Measurements from ENCODE around the gene PHF2.
A peak's percentile ranks its signal among the peaks of the same experiment; 100 is the strongest.

Gene PHF2

GRCh38 chr9:93567271-93567959 lies 9.0 kb upstream of the PHF2 start:
- Histone ChIP-seq H3K18ac (ENCODE audit: low read length) (peak overlapping the region; percentile 77), H2BK5ac (ENCODE audit: low read depth, low read length, poor library complexity) (peak overlapping the region; percentile 68), H3K9me3 (ENCODE audit: insufficient read depth, low read depth, low read length) (no peaks in the 10 kb centered on the region), H2BK12ac (ENCODE audit: low read length) (no peak overlapping the region), H3K79me1 (ENCODE audit: low read length) (peaks cover 6% of the 10 kb centered on the region), H4K12ac (ENCODE audit: low read depth, low read length) (peak overlapping the region; percentile 90), H3K4me3 (ENCODE audit: low read depth, low read length) (peak overlapping the region; percentile 58), H2AK5ac (ENCODE audit: low read length) (peak overlapping the region; percentile 78), H3K14ac (ENCODE audit: low read length) (peak overlapping the region; percentile 88), H3K27me3 (ENCODE audit: insufficient read depth, low read length) (no peaks in the 10 kb centered on the region), H3K4ac (ENCODE audit: low read depth, low read length) (peak overlapping the region; percentile 66), H3K36me3 (ENCODE audit: control insufficient read depth in 1 of 2, insufficient read depth in 2 of 2, low read length in 2 of 2) (peaks cover 13 to 19% of the 10 kb centered on the region in 2 experiments), H4K91ac (ENCODE audit: low read depth, low read length) (peak overlapping the region; percentile 90), H3K4me2 (ENCODE audit: low read length) (peak overlapping the region; percentile 67), H3K79me2 (ENCODE audit: control insufficient read depth, insufficient read depth, low read length, poor library complexity) (peaks cover 3% of the 10 kb centered on the region), H2AFZ (ENCODE audit: insufficient read depth, low read length, poor library complexity) (peak overlapping the region; percentile 43), H4K8ac (ENCODE audit: low read depth, low read length) (peak overlapping the region; percentile 93), H3K23ac (ENCODE audit: low read length) (no peak overlapping the region), H3K9ac (ENCODE audit: low read length) (peak overlapping the region; percentile 89), H2BK120ac (ENCODE audit: insufficient read depth, low read length, poor library complexity) (peak overlapping the region; percentile 13), H3K4me1 (ENCODE audit: control insufficient read depth in 1 of 2, insufficient read depth in 2 of 2, low read length in 2 of 2) (peaks cover 6 to 7% of the 10 kb centered on the region in 2 experiments), H3K27ac (ENCODE audit: low read depth, low read length) (peak overlapping the region; percentile 48)
- WGBS (ENCODE audit: extremely low coverage, insufficient coverage, insufficient read length) = no CpG with 5 or more reads among the region's 15 CpGs
- peak; percentile 51 to 56 for DNase-seq

GRCh38 chr9:93568169-93568568 lies 8.2 kb upstream of the PHF2 start:
- H3K79me1 ChIP-seq (ENCODE audit: low read length) = peaks cover 6% of the 10 kb centered on the region
- WGBS (ENCODE audit: extremely low coverage, insufficient coverage, insufficient read length) = no CpG with 5 or more reads among the region's 5 CpGs
- H3K18ac ChIP-seq (ENCODE audit: low read length) = no peak overlapping the region

GRCh38 chr9:93569621-93570174 lies 6.7 kb upstream of the PHF2 start:
- Histone ChIP-seq H2AK5ac (ENCODE audit: low read length) (no peak overlapping the region), H3K14ac (ENCODE audit: low read length) (no peak overlapping the region), H3K9me3 (ENCODE audit: insufficient read depth, low read depth, low read length) (no peaks in the 10 kb centered on the region), H4K91ac (ENCODE audit: low read depth, low read length) (no peak overlapping the region), H3K18ac (ENCODE audit: low read length) (no peak overlapping the region), H2AFZ (ENCODE audit: insufficient read depth, low read length, poor library complexity) (no peak overlapping the region), H3K9ac (ENCODE audit: low read length) (no peak overlapping the region), H3K27me3 (ENCODE audit: insufficient read depth, low read length) (no peaks in the 10 kb centered on the region), H3K79me2 (ENCODE audit: control insufficient read depth, insufficient read depth, low read length, poor library complexity) (peaks cover 3% of the 10 kb centered on the region), H3K23ac (ENCODE audit: low read length) (no peak overlapping the region), H3K4ac (ENCODE audit: low read depth, low read length) (no peak overlapping the region), H4K12ac (ENCODE audit: low read depth, low read length) (no peak overlapping the region), H4K8ac (ENCODE audit: low read depth, low read length) (no peak overlapping the region), H2BK120ac (ENCODE audit: insufficient read depth, low read length, poor library complexity) (no peak overlapping the region), H3K4me1 (ENCODE audit: control insufficient read depth in 1 of 2, insufficient read depth in 2 of 2, low read length in 2 of 2) (peaks cover 6 to 7% of the 10 kb centered on the region in 2 experiments), H3K27ac (ENCODE audit: low read depth, low read length) (no peak overlapping the region), H3K4me3 (ENCODE audit: low read depth, low read length) (no peak overlapping the region), H2BK5ac (ENCODE audit: low read depth, low read length, poor library complexity) (no peak overlapping the region), H3K79me1 (ENCODE audit: low read length) (peaks cover 6% of the 10 kb centered on the region), H2BK12ac (ENCODE audit: low read length) (no peak overlapping the region), H3K36me3 (ENCODE audit: control insufficient read depth in 1 of 2, insufficient read depth in 2 of 2, low read length in 2 of 2) (peaks cover 0 to 2% of the 10 kb centered on the region in 2 experiments), H3K4me2 (ENCODE audit: low read length) (no peak overlapping the region)
- no peak for DNase-seq
- no CpG with 5 or more reads among the region's 1 CpG for WGBS (ENCODE audit: extremely low coverage, insufficient coverage, insufficient read length)

More at GRCh38 chr9:93568169-93568568, 8.2 kb upstream of the PHF2 start:
- Histone ChIP-seq H4K91ac (ENCODE audit: low read depth, low read length) (no peak overlapping the region), H3K36me3 (ENCODE audit: control insufficient read depth in 1 of 2, insufficient read depth in 2 of 2, low read length in 2 of 2) (peaks cover 7 to 12% of the 10 kb centered on the region in 2 experiments), H3K9ac (ENCODE audit: low read length) (peak overlapping the region; percentile 49), H3K14ac (ENCODE audit: low read length) (no peak overlapping the region), H3K27ac (ENCODE audit: low read depth, low read length) (no peak overlapping the region), H2AFZ (ENCODE audit: insufficient read depth, low read length, poor library complexity) (no peak overlapping the region), H4K12ac (ENCODE audit: low read depth, low read length) (no peak overlapping the region), H3K23ac (ENCODE audit: low read length) (no peak overlapping the region), H3K4ac (ENCODE audit: low read depth, low read length) (no peak overlapping the region), H3K4me1 (ENCODE audit: control insufficient read depth in 1 of 2, insufficient read depth in 2 of 2, low read length in 2 of 2) (peaks cover 6 to 7% of the 10 kb centered on the region in 2 experiments), H3K79me2 (ENCODE audit: control insufficient read depth, insufficient read depth, low read length, poor library complexity) (peaks cover 3% of the 10 kb centered on the region), H2BK120ac (ENCODE audit: insufficient read depth, low read length, poor library complexity) (no peak overlapping the region), H3K27me3 (ENCODE audit: insufficient read depth, low read length) (no peaks in the 10 kb centered on the region), H4K8ac (ENCODE audit: low read depth, low read length) (no peak overlapping the region), H3K4me3 (ENCODE audit: low read depth, low read length) (no peak overlapping the region), H2BK5ac (ENCODE audit: low read depth, low read length, poor library complexity) (no peak overlapping the region), H2AK5ac (ENCODE audit: low read length) (no peak overlapping the region), H3K9me3 (ENCODE audit: insufficient read depth, low read depth, low read length) (no peaks in the 10 kb centered on the region), H3K4me2 (ENCODE audit: low read length) (no peak overlapping the region), H2BK12ac (ENCODE audit: low read length) (no peak overlapping the region)
- no peak for DNase-seq

- H3K36me3 ChIP-seq (ENCODE audit: control insufficient read depth in 1 of 2, insufficient read depth in 2 of 2, low read length in 2 of 2) = peaks cover 0 to 2% of the 10 kb centered on the region in 2 experiments
- no peak overlapping the region for H3K4me2 ChIP-seq (ENCODE audit: low read length)
- no peak for DNase-seq
- H3K4me3 ChIP-seq (ENCODE audit: low read depth, low read length) = no peak overlapping the region
- H4K91ac ChIP-seq (ENCODE audit: low read depth, low read length) = no peak overlapping the region
- no peak overlapping the region for H2BK12ac ChIP-seq (ENCODE audit: low read length)
- WGBS (ENCODE audit: extremely low coverage, insufficient coverage, insufficient read length) = no CpG with 5 or more reads among the region's 2 CpGs
- H2AFZ ChIP-seq (ENCODE audit: insufficient read depth, low read length, poor library complexity) = no peak overlapping the region
- no peak overlapping the region for H3K27ac ChIP-seq (ENCODE audit: low read depth, low read length)
- no peaks in the 10 kb centered on the region for H3K9me3 ChIP-seq (ENCODE audit: insufficient read depth, low read depth, low read length)
- no peak overlapping the region for H3K14ac ChIP-seq (ENCODE audit: low read length)
- H3K18ac ChIP-seq (ENCODE audit: low read length) = no peak overlapping the region
- H2AK5ac ChIP-seq (ENCODE audit: low read length) = no peak overlapping the region
- peaks cover 7% of the 10 kb centered on the region for H3K79me2 ChIP-seq (ENCODE audit: control insufficient read depth, insufficient read depth, low read length, poor library complexity)
- H3K79me1 ChIP-seq (ENCODE audit: low read length) = peaks cover 14% of the 10 kb centered on the region
- H3K4ac ChIP-seq (ENCODE audit: low read depth, low read length) = no peak overlapping the region
- H2BK5ac ChIP-seq (ENCODE audit: low read depth, low read length, poor library complexity) = no peak overlapping the region
- no peak overlapping the region for H4K8ac ChIP-seq (ENCODE audit: low read depth, low read length)
- no peak overlapping the region for H2BK120ac ChIP-seq (ENCODE audit: insufficient read depth, low read length, poor library complexity)
- no peak overlapping the region for H4K12ac ChIP-seq (ENCODE audit: low read depth, low read length)
- no peak overlapping the region for H3K23ac ChIP-seq (ENCODE audit: low read length)
- H3K27me3 ChIP-seq (ENCODE audit: insufficient read depth, low read length) = no peaks in the 10 kb centered on the region
- H3K4me1 ChIP-seq (ENCODE audit: control insufficient read depth in 1 of 2, insufficient read depth in 2 of 2, low read length in 2 of 2) = peaks cover 8 to 11% of the 10 kb centered on the region in 2 experiments
- no peak overlapping the region for H3K9ac ChIP-seq (ENCODE audit: low read length)
These were observed 4.2 kb upstream of the PHF2 start for GRCh38 chr9:93572221-93572620.
